Stomach (tissue), 4 donors: ENCODE results near the gene C22orf31.

Experiments
- CTCF ChIP-seq, 7 experiments: fragments of 450-650 bp in 4 of 7; fragments of 200-600 bp in 3 of 7; sonication (generic) in 3 of 7; IDR thresholded peaks; one replicate each; pipeline ENCODE4 v1.5.1; 2016 to 2019; ENCODE audit warnings: antibody characterized with exemption in 7 of 7, control low read depth in 2 of 7, mild to moderate bottlenecking in 1 of 7
- EP300 ChIP-seq: sonication (generic); formaldehyde crosslinking; IDR thresholded peaks from one replicate; pipeline ENCODE4 v1.6.1; 2017; ENCODE audit warnings: antibody characterized with exemption
- POLR2A ChIP-seq, 4 donors: fragments of 450-650 bp; IDR thresholded peaks; one replicate each; pipeline ENCODE4 v1.6.1; 2016; ENCODE audit warnings: antibody characterized with exemption in 4 of 4, control low read depth in 2 of 4, mild to moderate bottlenecking in 1 of 4, moderate library complexity in 1 of 4

GRCh38 chr22:29032584-29032983 is 29.0 kb downstream of the C22orf31 start:
- TF ChIP-seq EP300 (no peak), CTCF (IDR thresholded peaks at IDR 0.05) (no peak), POLR2A (IDR thresholded peaks at IDR 0.05) (no peak)
